GM21367 (cell line): ENCODE measurements around the gene TCN1.
A peak's percentile ranks its signal among the peaks of the same experiment; 100 is the strongest.

ENCODE experiments used
- ATAC-seq: cut with Tn5 transposase; IDR thresholded peaks from one replicate; pipeline ENCODE4 v1.9.1; 2021; ENCODE audit not compliant: unreplicated experiment

The TCN1 gene

DNA sequence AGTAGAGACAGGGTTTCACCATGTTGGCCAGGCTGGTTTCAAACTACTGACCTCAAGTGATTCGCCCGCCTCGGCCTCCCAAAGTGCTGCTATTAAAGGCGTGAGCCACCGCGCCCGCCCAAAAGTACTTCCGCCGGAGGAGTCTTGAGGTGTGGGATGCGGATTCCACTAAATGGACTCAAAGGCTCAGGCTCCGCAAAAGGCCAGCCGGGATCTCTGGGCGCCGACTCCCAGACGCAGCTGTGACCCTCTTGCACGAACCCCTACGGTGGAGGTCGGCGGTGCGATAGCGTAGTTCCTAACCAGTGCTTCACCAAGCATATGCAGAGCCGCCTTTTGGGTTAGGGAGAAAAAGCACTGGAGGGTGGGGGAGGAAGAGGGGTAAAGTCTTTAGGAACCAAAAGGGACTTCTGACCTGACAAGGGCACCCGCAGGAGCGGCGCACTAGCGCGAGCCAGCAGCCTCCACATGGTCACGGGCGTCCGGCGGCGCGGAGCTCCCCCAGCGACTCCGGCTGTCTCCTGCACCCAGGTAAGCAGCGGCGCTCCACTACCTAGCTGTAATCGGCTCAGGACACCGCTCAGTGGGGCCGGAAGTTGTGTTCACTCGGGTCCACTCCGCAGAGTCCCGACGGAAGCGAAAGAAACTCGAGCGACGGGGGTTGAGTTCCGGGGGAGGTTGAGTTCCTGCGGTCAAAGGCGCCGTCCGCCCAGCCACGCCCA lies 55.9 kb downstream of the TCN1 start, which contains the start of gene MRPL16:
Gene MRPL16, minus strand, starts transcription at position 590 of the 722 bp plus-strand sequence. Its CDS starts 120 bp downstream, at position 470.
- peak; percentile 98 for ATAC-seq

- no peak for ATAC-seq
These were observed 59.2 kb downstream of the TCN1 start for GRCh38 chr11:59807047-59807610.

- no peak for ATAC-seq
These were observed 62.2 kb downstream of the TCN1 start for GRCh38 chr11:59804061-59804460.
